BJ (cell line): ENCODE results near the gene IGFALS. TPM values are rescaled to one million over a fixed set of nuclear protein-coding genes. Genes with fewer than 3 reads are reported as not detected.
"Not testable (repeated sequence)": the region's sequence is repeated elsewhere in the genome, so short reads cannot be mapped to it uniquely, and the experiment has no call there.

Source experiments
- CTCF ChIA-PET: fragments of 350-600 bp; formaldehyde crosslinking; extraction: SDS; loops from one replicate; lab custom pipeline; 2021; ENCODE audit warnings: antibody characterized with exemption, inconsistent platforms; lab: Yijun Ruan, JAX
- POLR2A ChIA-PET: fragments of 300-600 bp; sonication (Branson Sonifier 250); formaldehyde crosslinking; extraction: SDS; loops from one replicate; lab custom pipeline; 2021; ENCODE audit warnings: antibody characterized with exemption; lab: Charles Lee
- DNase-seq: peaks from one replicate; pipeline ENCODE4 v3.0.0-alpha.2; 2011; ENCODE audit warnings: low read depth
- H3K27me3 ChIP-seq: 2 replicates; pipeline ENCODE4 v1.6.0; 2011; ENCODE audit warnings: low read length; ENCODE audit not compliant: control insufficient read depth, insufficient read depth
- H3K36me3 ChIP-seq: 2 replicates; pipeline ENCODE4 v1.5.1; 2011; ENCODE audit warnings: low read length; ENCODE audit not compliant: control insufficient read depth, insufficient read depth
- H3K4me3 ChIP-seq: 2 replicates; pipeline ENCODE4 v1.5.1; 2011; ENCODE audit warnings: low read depth, mild to moderate bottlenecking, control low read depth, low read length
- polyA plus RNA-seq: library from polyadenylated mRNA; depleted of rRNA; stranded (reverse); fragments of >200 nt; gene quantifications from 2 replicates; pipeline ENCODE4 v1.2.3, GENCODE V29; 2011
- TF ChIP-seq, protein P1 (sequence below): IDR thresholded peaks from 2 replicates; pipeline ENCODE4 v1.5.1; 2011; ENCODE audit warnings: low read depth, mild to moderate bottlenecking, control low read depth, inconsistent platforms, low read length, moderate library complexity; ENCODE audit not compliant: insufficient read depth

The IGFALS gene
- polyA plus RNA-seq, 1 experiment: not detected

DNA sequence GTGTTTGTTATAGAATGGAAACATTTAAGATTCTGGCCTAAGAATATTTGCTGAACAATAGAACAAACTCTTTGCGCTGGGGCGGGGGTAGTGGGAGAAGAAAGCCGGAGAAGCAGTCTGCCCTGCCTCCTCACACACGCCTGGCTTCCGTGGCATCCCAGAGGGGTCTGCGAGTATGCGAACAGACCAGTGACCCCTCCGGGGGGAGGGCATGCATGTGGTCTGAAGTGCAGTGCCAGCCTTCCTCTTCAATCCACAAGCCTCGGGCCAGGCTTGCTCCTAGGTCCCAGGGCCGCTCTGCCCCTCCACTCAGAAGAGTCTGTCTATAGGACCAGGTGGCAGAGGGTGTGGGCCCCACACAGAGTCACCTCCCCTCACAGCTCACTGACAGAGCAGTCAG lies 14.1 kb upstream of the IGFALS start:
- POLR2A ChIA-PET: no interaction called here
- H3K36me3 ChIP-seq: peaks cover 9% of the 10 kb centered on the region
- H3K27me3 ChIP-seq: no peaks in the 10 kb centered on the region
- TF ChIP-seq, protein P1, sequence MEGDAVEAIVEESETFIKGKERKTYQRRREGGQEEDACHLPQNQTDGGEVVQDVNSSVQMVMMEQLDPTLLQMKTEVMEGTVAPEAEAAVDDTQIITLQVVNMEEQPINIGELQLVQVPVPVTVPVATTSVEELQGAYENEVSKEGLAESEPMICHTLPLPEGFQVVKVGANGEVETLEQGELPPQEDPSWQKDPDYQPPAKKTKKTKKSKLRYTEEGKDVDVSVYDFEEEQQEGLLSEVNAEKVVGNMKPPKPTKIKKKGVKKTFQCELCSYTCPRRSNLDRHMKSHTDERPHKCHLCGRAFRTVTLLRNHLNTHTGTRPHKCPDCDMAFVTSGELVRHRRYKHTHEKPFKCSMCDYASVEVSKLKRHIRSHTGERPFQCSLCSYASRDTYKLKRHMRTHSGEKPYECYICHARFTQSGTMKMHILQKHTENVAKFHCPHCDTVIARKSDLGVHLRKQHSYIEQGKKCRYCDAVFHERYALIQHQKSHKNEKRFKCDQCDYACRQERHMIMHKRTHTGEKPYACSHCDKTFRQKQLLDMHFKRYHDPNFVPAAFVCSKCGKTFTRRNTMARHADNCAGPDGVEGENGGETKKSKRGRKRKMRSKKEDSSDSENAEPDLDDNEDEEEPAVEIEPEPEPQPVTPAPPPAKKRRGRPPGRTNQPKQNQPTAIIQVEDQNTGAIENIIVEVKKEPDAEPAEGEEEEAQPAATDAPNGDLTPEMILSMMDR: no peak
- CTCF ChIA-PET: interaction anchor here (0.9 kb wide), 1 partner anchor 25 kb away, joined by 4 read pairs; the partner anchor contains the start of genes NUBP2 and SPSB3
- DNase-seq: no peak
- no peak overlapping the region for H3K4me3 ChIP-seq

DNA sequence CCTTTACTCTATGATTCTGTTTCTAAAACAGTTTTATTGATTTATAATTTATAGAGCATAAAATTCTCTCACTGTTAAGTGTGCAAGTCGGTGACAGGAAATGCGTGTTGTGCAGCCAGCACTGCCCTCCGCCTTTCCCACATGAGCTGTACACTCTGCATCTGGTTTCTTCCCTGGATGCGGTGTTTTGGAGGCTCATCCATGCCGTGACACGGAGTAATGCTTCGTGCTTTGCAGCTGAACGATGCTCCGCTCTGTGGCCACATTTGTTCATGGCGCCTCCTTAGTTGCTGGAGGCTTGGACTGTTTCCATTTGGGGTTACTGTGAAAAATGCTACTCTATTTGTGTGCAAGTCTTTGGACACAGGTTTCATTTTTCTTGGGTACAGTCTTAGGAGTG lies 7.2 kb upstream of the IGFALS start:
- Histone ChIP-seq H3K36me3 (no peaks in the 10 kb centered on the region; the same call in 1 of the 2 replicates), H3K27me3 (no peaks in the 10 kb centered on the region), H3K4me3 (no peak overlapping the region)
- POLR2A ChIA-PET: no interaction called here
- TF ChIP-seq, protein P1: no peak
- CTCF ChIA-PET: no interaction called here
- no peak for DNase-seq

DNA sequence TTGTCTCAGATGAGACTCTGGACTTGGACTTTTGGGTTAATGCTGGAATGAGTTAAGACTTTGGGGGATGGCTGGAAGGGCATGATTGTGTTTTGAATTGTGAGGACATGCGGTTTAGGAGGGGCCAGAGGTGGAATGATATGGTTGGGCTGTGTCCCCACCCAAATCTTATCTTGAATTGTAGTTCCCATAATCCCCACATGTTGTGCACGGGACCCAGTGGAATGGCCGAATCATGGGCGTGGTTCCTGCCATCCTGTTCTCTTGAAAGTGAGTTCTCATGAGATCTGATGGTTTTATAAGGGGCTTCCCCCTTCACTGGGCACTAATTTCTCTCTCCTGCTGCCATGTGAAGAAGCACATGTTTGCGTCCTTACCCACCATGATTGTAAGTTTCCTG lies 5.8 kb upstream of the IGFALS start:
- H3K36me3 ChIP-seq, CTCF ChIA-PET, DNase-seq, H3K4me3 ChIP-seq, H3K27me3 ChIP-seq, POLR2A ChIA-PET: not testable (repeated sequence)

DNA sequence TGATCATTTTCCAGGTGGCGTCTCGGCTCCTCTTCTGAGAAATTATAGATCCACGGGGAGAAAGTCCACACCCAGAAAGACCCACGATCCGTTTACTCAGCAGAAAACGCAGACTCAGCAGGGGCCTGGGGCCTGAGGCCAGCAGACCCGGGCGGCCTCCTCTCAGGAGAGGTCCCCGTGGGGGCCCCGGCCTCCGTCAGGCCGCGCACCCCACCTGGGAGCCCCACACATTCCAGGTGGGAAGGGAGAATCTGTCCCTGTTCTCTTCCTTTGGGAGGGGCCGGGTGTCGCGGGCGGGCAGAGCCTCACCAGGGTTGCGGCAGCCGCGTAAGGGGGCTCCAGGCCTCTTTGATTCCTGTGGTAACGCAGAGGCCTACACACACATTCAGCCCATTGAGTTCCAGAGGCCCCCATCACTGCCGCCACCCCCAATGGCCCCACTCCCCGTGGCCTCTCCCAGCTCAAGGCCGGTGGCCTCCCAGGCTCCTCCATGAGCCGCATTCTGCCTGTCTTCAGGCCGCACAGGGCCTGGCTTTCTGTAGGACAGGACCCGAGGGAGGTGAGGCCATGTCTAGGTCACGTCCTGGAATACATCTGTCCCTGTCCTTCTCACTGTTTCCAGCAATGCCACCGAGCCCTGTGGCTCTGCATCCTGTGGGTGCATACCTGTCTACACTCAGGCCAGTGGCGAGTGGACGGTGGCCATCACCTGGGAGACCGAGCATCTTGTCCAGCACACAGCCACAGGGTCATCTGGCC lies 1.6 kb upstream of the IGFALS start:
- H3K27me3 ChIP-seq: no peaks in the 10 kb centered on the region
- CTCF ChIA-PET: no interaction called here
- POLR2A ChIA-PET: no interaction called here
- TF ChIP-seq, protein P1: no peak
- DNase-seq: no peak
- peaks cover under 1% of the 10 kb centered on the region; the same call in 1 of the 2 replicates for H3K36me3 ChIP-seq
- H3K4me3 ChIP-seq: no peak overlapping the region

DNA sequence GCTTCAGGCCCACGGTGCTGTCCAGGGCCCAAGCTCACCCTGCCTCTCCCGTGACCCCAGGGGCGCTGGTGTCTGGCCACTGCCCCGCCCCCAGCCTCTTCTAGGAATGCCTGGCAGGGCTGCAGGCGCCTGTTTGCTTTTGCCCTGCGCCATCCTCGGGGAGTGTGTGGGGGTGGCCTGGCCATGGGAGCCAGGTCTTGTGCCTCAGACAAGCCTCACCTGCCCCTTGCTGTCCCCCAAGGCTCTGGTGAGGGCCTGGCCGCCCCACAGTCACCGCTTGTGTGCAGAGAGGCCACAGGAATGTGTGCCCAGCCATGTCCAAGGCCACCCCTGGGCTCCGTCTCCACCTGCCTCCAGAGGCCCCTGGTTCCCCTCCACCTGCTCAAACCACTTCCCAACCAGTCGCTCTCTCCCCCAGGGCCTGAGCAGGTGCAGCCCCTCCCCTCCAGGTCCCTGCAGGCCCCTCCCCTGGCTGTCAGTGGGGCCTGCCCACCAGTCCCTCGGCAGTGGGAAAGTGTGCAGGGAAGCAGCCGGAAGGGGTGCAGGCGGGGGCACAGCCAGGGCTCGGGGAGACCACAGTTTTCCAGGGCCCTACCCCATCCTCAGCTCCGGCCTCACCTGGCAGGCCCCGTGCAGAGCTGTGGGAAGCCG lies 841 bp upstream of the IGFALS start:
- no peaks in the 10 kb centered on the region for H3K27me3 ChIP-seq
- H3K4me3 ChIP-seq: no peak overlapping the region
- TF ChIP-seq, protein P1: no peak
- ChIA-PET CTCF (no interaction called here), POLR2A (no interaction called here)
- peaks cover 3% of the 10 kb centered on the region; the same call in 1 of the 2 replicates for H3K36me3 ChIP-seq
- no peak for DNase-seq
